Suprapubic skin (tissue), 3 donors: ENCODE results near the gene C1orf141.

ENCODE experiments used
- POLR2A ChIP-seq, 2 donors: fragments of 450-650 bp; IDR thresholded peaks; one replicate each; pipeline ENCODE4 v1.6.1; 2017; ENCODE audit warnings: antibody characterized with exemption in 2 of 2, mild to moderate bottlenecking in 2 of 2, moderate library complexity in 2 of 2
- TF ChIP-seq, protein P1 (sequence below), 2 donors: fragments of 200-600 bp in 1 of 2; fragments of 450-650 bp in 1 of 2; sonication (generic) in 1 of 2; IDR thresholded peaks; one replicate each; pipeline ENCODE4 v1.5.1; 2016 to 2019; ENCODE audit warnings: antibody characterized with exemption in 2 of 2, mild to moderate bottlenecking in 1 of 2, moderate library complexity in 1 of 2

- no peak for TF ChIP-seq POLR2A (IDR thresholded peaks at IDR 0.05)
- TF ChIP-seq, protein P1, sequence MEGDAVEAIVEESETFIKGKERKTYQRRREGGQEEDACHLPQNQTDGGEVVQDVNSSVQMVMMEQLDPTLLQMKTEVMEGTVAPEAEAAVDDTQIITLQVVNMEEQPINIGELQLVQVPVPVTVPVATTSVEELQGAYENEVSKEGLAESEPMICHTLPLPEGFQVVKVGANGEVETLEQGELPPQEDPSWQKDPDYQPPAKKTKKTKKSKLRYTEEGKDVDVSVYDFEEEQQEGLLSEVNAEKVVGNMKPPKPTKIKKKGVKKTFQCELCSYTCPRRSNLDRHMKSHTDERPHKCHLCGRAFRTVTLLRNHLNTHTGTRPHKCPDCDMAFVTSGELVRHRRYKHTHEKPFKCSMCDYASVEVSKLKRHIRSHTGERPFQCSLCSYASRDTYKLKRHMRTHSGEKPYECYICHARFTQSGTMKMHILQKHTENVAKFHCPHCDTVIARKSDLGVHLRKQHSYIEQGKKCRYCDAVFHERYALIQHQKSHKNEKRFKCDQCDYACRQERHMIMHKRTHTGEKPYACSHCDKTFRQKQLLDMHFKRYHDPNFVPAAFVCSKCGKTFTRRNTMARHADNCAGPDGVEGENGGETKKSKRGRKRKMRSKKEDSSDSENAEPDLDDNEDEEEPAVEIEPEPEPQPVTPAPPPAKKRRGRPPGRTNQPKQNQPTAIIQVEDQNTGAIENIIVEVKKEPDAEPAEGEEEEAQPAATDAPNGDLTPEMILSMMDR (IDR thresholded peaks at IDR 0.05): no peak
Measured at GRCh38 chr1:67169496-67169895, 34.7 kb upstream of the C1orf141 start.
